ENCODE results near the gene CR2.

CR2 gene

DNA sequence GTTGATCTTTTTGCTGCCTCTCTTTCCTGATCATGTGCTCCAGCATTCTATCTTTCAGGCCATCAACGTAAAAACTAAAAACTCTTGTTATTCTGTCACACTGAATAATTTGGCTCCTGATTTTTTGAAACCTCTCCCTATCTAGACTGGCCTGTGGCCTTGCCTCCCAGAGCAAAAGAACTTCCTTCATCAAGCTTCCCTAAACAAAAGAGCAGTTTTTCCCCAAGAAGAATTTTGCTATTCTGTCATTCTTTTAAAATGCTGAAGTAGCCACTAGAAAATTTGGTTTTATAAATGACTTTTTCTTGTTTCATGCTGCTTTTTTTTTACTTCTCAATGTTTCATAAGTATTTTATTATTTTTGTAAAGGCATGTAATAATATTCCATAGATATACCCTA, 37.1 kb upstream of the CR2 start:
- TF ChIP-seq, protein P1, sequence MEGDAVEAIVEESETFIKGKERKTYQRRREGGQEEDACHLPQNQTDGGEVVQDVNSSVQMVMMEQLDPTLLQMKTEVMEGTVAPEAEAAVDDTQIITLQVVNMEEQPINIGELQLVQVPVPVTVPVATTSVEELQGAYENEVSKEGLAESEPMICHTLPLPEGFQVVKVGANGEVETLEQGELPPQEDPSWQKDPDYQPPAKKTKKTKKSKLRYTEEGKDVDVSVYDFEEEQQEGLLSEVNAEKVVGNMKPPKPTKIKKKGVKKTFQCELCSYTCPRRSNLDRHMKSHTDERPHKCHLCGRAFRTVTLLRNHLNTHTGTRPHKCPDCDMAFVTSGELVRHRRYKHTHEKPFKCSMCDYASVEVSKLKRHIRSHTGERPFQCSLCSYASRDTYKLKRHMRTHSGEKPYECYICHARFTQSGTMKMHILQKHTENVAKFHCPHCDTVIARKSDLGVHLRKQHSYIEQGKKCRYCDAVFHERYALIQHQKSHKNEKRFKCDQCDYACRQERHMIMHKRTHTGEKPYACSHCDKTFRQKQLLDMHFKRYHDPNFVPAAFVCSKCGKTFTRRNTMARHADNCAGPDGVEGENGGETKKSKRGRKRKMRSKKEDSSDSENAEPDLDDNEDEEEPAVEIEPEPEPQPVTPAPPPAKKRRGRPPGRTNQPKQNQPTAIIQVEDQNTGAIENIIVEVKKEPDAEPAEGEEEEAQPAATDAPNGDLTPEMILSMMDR (IDR thresholded peaks at IDR 0.05; ENCODE audit: control insufficient read depth, extremely low read depth, insufficient read depth), result no peak
- DNase-seq (ENCODE audit: low read depth), result no peak
- no peak overlapping the region for H3K4me3 ChIP-seq (ENCODE audit: low read depth, low read length)

DNA sequence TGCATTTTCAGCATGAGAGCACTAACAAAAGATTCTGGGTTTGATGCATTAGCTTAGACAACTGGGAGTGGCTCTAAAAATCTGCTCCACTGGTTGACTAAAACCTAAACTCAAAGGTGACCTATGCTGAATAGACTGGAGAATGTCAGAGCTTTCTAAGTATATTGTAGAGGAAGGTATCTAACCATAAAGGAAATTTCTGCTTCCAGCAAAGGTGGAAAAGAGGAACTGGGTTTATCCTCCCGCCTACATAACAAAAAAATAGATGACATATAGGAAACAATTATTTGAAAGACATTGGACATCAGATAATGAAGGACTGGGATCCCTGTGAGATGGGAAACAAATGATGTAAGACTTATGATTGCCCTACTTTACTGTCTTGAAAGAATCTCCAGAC, 35.8 kb upstream of the CR2 start:
- TF ChIP-seq, protein P1 (IDR thresholded peaks at IDR 0.05; ENCODE audit: control insufficient read depth, extremely low read depth, insufficient read depth), result no peak
- H3K4me3 ChIP-seq (ENCODE audit: low read depth, low read length), result no peak overlapping the region
- DNase-seq (ENCODE audit: low read depth), result no peak

DNA sequence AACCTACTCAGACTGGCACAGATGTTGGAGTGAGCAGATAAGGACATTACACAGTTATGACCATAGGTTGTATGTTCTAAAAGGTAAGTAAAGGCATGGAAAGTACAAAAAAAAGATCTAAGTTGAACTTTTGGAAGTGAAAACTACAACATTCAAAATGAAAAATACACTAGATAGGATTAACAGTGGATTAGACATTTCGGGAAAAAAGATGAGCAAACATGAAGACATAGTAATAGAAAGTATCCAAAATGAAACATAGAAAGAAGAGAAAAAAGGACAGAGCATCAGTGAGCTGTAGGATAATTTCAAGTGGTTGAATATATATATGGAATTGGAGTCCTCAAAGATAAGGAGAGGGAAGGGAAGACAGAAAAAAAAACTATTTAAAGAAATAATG, 34.0 kb upstream of the CR2 start:
- TF ChIP-seq, protein P1 (IDR thresholded peaks at IDR 0.05; ENCODE audit: control insufficient read depth, extremely low read depth, insufficient read depth), result no peak
- H3K4me3 ChIP-seq (ENCODE audit: low read depth, low read length), result no peak overlapping the region
- no peak for DNase-seq (ENCODE audit: low read depth)

DNA sequence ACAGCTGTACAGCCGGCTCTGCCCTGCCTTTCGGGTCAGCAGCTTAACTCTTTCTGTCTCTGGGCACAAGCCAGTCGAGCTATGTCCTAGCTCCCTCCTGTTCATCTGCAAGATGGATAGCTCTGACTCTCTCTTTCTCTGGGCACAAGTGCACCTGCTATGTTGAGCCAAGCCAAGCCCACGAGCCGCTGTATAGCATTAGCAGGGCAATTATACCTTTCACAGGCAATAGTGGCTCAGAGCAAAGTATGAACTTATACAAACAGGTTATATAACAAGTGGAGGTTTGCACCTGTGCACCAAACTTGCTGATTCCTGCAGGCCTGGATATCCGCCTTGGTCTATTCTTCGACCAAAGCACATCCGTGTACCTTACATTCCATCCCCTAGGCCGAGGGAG, 33.0 kb upstream of the CR2 start:
- TF ChIP-seq, protein P1 (IDR thresholded peaks at IDR 0.05; ENCODE audit: control insufficient read depth, extremely low read depth, insufficient read depth), result no peak
- no peak overlapping the region for H3K4me3 ChIP-seq (ENCODE audit: low read depth, low read length)

DNA sequence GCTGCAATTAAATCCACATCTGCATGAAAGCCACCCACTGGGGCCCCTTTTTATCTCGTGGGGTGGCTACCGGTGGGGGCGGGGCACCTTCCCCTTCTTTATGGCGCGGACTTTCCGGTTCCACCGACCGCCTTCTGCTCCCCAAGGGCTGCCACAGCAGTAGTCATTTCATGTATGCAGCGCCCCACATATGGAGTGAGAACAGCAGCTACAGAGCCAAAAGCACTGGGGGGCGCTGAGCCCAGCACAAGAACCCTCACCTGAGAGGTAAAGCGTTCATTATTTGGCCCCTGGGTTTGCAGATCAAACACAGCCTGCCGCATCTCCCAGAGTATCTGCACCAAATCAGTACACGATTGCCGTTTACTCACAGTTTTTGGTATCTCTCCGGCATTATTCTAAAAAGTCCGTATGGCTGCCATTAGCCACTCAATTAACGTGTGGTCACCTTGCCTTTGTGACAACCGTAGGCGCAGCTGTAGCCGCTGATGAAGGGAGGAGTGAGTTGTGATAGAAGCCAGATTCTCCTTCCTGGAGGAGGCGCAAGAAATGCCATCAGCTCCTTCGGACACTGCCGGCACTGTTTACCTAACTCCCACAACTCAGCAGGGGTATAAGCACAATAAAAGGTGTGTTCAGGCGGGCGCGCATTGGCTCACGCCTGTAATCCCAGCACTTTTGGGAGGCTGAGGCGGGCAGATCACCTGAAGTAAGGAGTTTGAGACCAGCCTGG, 30.4 kb upstream of the CR2 start:
- no peak overlapping the region for H3K4me3 ChIP-seq (ENCODE audit: low read depth, low read length)
- no peak for DNase-seq (ENCODE audit: low read depth)
- TF ChIP-seq, protein P1 (IDR thresholded peaks at IDR 0.05; ENCODE audit: control insufficient read depth, extremely low read depth, insufficient read depth), result 0 out of 2 replicates have a peak, but pooled peaks have one; percentile 14

More for the DNA sequence above, 33.0 kb upstream of the CR2 start:
- no peak for DNase-seq (ENCODE audit: low read depth)

DNA sequence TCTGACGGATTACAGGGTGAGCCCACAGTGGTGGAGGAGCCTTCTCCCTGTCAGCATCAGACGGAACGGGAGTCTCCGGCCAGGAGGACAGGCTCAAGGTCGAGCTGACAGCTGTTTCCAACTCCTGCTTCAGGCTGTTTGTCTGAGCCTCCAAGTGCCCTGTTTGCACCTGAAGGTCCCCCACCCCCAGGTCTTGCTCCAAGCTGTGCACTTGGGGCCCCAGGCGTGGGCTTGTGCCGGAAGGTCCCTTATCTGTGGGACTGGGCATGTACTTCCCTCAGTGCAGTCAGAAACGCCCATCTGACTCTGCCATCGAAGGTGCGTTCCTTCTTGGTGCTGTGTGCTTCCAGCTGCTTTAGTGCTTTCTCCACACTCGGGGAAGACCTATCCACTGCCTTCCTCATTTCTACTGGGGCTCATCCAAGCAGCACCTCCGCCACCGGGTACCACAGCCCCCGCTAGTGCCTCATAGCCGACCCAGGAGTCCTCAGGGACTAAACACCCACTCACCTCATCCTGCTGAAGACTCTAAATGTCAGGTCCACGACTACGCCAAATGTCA, 29.5 kb upstream of the CR2 start:
- no peak for DNase-seq (ENCODE audit: low read depth)
- TF ChIP-seq, protein P1 (IDR thresholded peaks at IDR 0.05; ENCODE audit: control insufficient read depth, extremely low read depth, insufficient read depth), result no peak
- no peak overlapping the region for H3K4me3 ChIP-seq (ENCODE audit: low read depth, low read length)

All from LNCaP clone FGC (cell line).